Nephron (organoid): ENCODE results near the gene C1orf122.
A peak's percentile ranks its signal among the peaks of the same experiment; 100 is the strongest.

Experiments
- H3K27ac Mint-ChIP-seq, 3 experiments: 2 replicates each; pipeline ENCODE4 v1.8.0; 2020; ENCODE audit warnings: mixed read lengths in 3 of 3, mild to moderate bottlenecking in 2 of 3, moderate library complexity in 1 of 3
- H3K27me3 Mint-ChIP-seq: 2 replicates; pipeline ENCODE4 v1.8.0; 2021; ENCODE audit warnings: low read depth, mild to moderate bottlenecking, moderate library complexity, mixed read lengths
- H3K36me3 Mint-ChIP-seq: 2 replicates; pipeline ENCODE4 v1.8.0; 2020; ENCODE audit warnings: low read depth, mixed read lengths
- H3K4me1 Mint-ChIP-seq: 2 replicates; pipeline ENCODE4 v1.8.0; 2020; ENCODE audit warnings: mixed read lengths
- H3K4me3 Mint-ChIP-seq, 3 experiments: 2 replicates each; pipeline ENCODE4 v1.8.0; 2020; ENCODE audit warnings: mild to moderate bottlenecking in 3 of 3, mixed read lengths in 3 of 3, moderate library complexity in 2 of 3
- H3K9me3 Mint-ChIP-seq: 2 replicates; pipeline ENCODE4 v1.8.0; 2020; ENCODE audit warnings: mixed read lengths
- CTCF ChIP-seq, 3 experiments: fragments of 200-600 bp; sonication (generic); IDR thresholded peaks; one replicate each; pipeline ENCODE4 v1.5.0; 2021; ENCODE audit warnings: antibody characterized with exemption in 3 of 3; ENCODE audit not compliant: unreplicated experiment in 3 of 3

C1orf122 gene

GRCh38 chr1:37778654-37779053 lies 28.9 kb upstream of the C1orf122 start:
- H3K4me1 Mint-ChIP-seq, result no peaks in the 10 kb centered on the region
- H3K27me3 Mint-ChIP-seq, result peaks cover 40% of the 10 kb centered on the region
- H3K4me3 Mint-ChIP-seq, result no peak overlapping the region
- no peak overlapping the region for H3K27ac Mint-ChIP-seq
- H3K9me3 Mint-ChIP-seq, result peaks cover 9% of the 10 kb centered on the region
- H3K36me3 Mint-ChIP-seq, result no peaks in the 10 kb centered on the region
- TF ChIP-seq CTCF (IDR thresholded peaks at IDR 0.05; ENCODE audit: unreplicated experiment in 3 of 3), result no peak

- no peak overlapping the region for H3K27ac Mint-ChIP-seq
- H3K4me1 Mint-ChIP-seq, result no peaks in the 10 kb centered on the region
- peaks cover 55% of the 10 kb centered on the region for H3K27me3 Mint-ChIP-seq
- peaks cover 1% of the 10 kb centered on the region for H3K9me3 Mint-ChIP-seq
- no peak overlapping the region for H3K4me3 Mint-ChIP-seq
- H3K36me3 Mint-ChIP-seq, result no peaks in the 10 kb centered on the region
- no peak for TF ChIP-seq CTCF (IDR thresholded peaks at IDR 0.05; ENCODE audit: unreplicated experiment in 3 of 3)
Observed at GRCh38 chr1:37782491-37782890, 25.1 kb upstream of the C1orf122 start.

DNA sequence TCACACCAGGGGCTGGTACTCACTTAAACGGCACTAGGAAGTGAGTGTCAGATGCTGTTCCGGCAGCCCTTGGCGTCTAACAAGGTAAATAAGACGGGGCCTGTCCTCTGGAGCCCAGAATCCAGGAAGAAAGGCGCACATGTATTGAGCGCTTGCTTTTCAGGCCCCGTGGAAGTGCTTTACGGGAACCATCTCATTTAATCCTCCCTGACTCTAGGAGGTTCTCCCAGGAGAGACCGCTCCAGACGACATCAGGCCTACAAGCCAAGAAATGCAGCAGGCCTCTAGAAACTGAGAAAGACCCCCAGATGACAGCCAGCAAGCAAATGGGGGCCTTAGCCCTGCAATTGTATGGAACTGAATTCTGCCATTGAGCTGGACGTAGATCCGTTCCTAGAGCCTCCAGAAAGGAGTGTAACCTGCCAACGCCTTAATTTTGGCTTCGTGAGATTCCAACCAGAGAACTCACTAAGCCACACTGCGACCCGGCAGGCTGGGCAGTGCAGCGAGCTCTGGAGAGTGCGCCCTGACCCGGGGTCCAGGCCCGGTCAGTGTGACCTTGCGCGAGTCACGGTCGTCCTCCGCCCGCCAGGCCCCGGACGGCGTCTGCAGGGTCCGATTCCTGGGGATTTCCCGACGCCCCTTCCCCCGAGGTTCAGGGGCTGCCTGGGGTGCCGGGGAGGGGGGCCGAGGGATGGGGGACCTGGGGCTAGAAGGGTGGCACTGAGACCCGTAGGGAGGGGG lies 14.5 kb upstream of the C1orf122 start:
- H3K4me3 Mint-ChIP-seq, result peak overlapping the region; percentile 38 to 68 (median 57)
- peaks cover 65% of the 10 kb centered on the region for H3K27me3 Mint-ChIP-seq
- H3K9me3 Mint-ChIP-seq, result no peaks in the 10 kb centered on the region
- no peak for TF ChIP-seq CTCF (IDR thresholded peaks at IDR 0.05; ENCODE audit: unreplicated experiment in 3 of 3)
- H3K36me3 Mint-ChIP-seq, result peaks cover 2% of the 10 kb centered on the region
- peaks cover 5% of the 10 kb centered on the region for H3K4me1 Mint-ChIP-seq
- H3K27ac Mint-ChIP-seq, result no peak overlapping the region

DNA sequence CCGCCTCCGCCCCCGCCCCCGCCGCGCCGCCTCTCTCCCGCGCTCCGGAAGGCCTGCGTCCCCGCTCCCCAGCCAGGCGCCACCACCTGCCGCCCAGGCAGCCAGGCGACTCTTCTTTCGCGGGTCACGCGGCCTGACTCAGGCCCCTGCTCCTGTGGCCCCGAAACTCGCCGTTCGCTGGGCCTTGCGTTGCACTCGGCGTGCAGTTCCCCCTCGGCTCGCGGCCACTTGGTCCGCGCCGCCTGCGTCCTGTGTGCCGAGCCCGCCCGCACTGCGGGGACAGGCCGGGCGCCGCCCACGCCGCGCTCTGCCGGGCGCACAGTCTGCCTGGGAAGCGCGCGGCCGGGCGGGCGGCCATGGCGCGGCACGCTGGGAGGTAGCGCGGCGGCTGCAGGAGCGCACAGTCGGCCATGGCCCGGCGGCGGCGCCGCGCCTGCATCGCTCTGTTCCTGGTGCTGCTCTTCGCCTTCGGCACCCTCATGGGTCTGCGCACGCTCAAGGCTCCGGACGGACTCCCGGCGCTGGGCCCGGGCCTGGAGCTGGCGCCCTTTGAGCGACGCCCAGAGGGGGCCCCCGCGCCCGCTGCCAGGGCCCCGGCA lies 13.7 kb upstream of the C1orf122 start, which contains the start of gene MANEAL:
Gene MANEAL (plus strand): TSS at position 75 of the 599 bp plus-strand sequence. CDS start 336 bp downstream, at position 411.
- Mint-ChIP-seq H3K36me3 (peaks cover 4% of the 10 kb centered on the region), H3K27ac (no peak within 1 kb of the TSS), H3K4me3 (peak within 1 kb of the TSS; percentile 80 to 86 (median 85)), H3K4me1 (peaks cover 5% of the 10 kb centered on the region), H3K9me3 (no peaks in the 10 kb centered on the region), H3K27me3 (peaks cover 57% of the 10 kb centered on the region)
- TF ChIP-seq CTCF (IDR thresholded peaks at IDR 0.05; ENCODE audit: unreplicated experiment in 3 of 3), result no peak

- Mint-ChIP-seq H3K27ac (no peak overlapping the region), H3K36me3 (peaks cover 4% of the 10 kb centered on the region), H3K4me1 (peaks cover 5% of the 10 kb centered on the region), H3K9me3 (no peaks in the 10 kb centered on the region), H3K4me3 (peak overlapping the region; percentile 80 to 86 (median 85)), H3K27me3 (peaks cover 56% of the 10 kb centered on the region)
- no peak for TF ChIP-seq CTCF (IDR thresholded peaks at IDR 0.05; ENCODE audit: unreplicated experiment in 3 of 3)
Observed at GRCh38 chr1:37794372-37795339, 12.9 kb upstream of the C1orf122 start.
